ENCODE data around the gene POLE.

GRCh38 chr12:132574271-132574996 lies 112.7 kb downstream of the POLE start:
- TF ChIP-seq TARDBP (IDR thresholded peaks at IDR 0.05) (no peak), BHLHE40 (IDR thresholded peaks at IDR 0.05; ENCODE audit: borderline replicate concordance) (no peak), L3MBTL2 (conservative IDR thresholded peaks at IDR 0.05) (no peak), NFRKB (IDR thresholded peaks at IDR 0.05) (no peak), HDGF (IDR thresholded peaks at IDR 0.05; ENCODE audit: borderline replicate concordance) (no peak), SP1 (IDR thresholded peaks at IDR 0.05) (no peak), SUZ12 (IDR thresholded peaks at IDR 0.05) (no peak), FOXK2 (IDR thresholded peaks at IDR 0.05) (no peak), ELF4 (IDR thresholded peaks at IDR 0.05) (no peak), FOXM1 (IDR thresholded peaks at IDR 0.05; ENCODE audit: borderline replicate concordance) (no peak), FOXA1 (IDR thresholded peaks at IDR 0.05) (no peak), PKNOX1 (IDR thresholded peaks at IDR 0.05) (no peak), CTBP1 (IDR thresholded peaks at IDR 0.05; ENCODE audit: borderline replicate concordance) (no peak), ARNT (IDR thresholded peaks at IDR 0.05) (no peak)

Measured in HEK293T (cell line).